GM13977 (cell line): ENCODE data around the gene ZBTB2.
"Not testable (repeated sequence)": the region's sequence is repeated elsewhere in the genome, so short reads cannot be mapped to it uniquely, and the experiment has no call there.

ENCODE experiments used
- DNase-seq: peaks from one replicate; pipeline ENCODE4 v3.0.0; 2012; ENCODE audit warnings: low spot score
- in situ Hi-C: fragments of 300-500 bp; cut with MboI; formaldehyde crosslinking; loops from one replicate; pipeline ENCODE4 v1.12.0; 2022; ENCODE audit warnings: low sequenced_read_pairs, low pct_unique_long_range_greater_than_20kb, mixed read lengths, inconsistent platforms; ENCODE audit not compliant: unreplicated experiment
- TF ChIP-seq, protein P1 (sequence below): IDR thresholded peaks from 2 replicates; pipeline ENCODE4 v1.5.1; 2012; ENCODE audit warnings: mild to moderate bottlenecking, control low read depth; ENCODE audit not compliant: insufficient read depth; ENCODE audit errors: extremely low read depth, missing control alignments

Gene ZBTB2

DNA sequence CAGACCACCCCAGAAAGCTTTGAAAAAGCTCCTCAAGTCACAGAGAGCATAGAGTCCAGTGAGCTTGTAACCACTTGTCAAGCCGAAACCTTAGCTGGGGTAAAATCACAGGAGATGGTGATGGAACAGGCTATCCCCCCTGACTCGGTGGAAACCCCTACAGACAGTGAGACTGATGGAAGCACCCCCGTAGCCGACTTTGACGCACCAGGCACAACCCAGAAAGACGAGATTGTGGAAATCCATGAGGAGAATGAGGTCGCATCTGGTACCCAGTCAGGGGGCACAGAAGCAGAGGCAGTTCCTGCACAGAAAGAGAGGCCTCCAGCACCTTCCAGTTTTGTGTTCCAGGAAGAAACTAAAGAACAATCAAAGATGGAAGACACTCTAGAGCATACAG, 39.6 kb downstream of the ZBTB2 start:
- in situ Hi-C loops, result no loop called here
- no peak for DNase-seq
- TF ChIP-seq, protein P1, sequence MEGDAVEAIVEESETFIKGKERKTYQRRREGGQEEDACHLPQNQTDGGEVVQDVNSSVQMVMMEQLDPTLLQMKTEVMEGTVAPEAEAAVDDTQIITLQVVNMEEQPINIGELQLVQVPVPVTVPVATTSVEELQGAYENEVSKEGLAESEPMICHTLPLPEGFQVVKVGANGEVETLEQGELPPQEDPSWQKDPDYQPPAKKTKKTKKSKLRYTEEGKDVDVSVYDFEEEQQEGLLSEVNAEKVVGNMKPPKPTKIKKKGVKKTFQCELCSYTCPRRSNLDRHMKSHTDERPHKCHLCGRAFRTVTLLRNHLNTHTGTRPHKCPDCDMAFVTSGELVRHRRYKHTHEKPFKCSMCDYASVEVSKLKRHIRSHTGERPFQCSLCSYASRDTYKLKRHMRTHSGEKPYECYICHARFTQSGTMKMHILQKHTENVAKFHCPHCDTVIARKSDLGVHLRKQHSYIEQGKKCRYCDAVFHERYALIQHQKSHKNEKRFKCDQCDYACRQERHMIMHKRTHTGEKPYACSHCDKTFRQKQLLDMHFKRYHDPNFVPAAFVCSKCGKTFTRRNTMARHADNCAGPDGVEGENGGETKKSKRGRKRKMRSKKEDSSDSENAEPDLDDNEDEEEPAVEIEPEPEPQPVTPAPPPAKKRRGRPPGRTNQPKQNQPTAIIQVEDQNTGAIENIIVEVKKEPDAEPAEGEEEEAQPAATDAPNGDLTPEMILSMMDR, result no peak

DNA sequence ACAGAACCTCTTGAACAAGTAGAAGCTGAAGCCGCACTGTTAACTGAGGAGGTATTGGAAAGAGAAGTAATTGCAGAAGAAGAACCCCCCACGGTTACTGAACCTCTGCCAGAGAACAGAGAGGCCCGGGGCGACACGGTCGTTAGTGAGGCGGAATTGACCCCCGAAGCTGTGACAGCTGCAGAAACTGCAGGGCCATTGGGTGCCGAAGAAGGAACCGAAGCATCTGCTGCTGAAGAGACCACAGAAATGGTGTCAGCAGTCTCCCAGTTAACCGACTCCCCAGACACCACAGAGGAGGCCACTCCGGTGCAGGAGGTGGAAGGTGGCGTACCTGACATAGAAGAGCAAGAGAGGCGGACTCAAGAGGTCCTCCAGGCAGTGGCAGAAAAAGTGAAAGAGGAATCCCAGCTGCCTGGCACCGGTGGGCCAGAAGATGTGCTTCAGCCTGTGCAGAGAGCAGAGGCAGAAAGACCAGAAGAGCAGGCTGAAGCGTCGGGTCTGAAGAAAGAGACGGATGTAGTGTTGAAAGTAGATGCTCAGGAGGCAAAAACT, 40.1 kb downstream of the ZBTB2 start:
- TF ChIP-seq, protein P1, result no peak
- DNase-seq, result no peak
- in situ Hi-C loops, result no loop called here

DNA sequence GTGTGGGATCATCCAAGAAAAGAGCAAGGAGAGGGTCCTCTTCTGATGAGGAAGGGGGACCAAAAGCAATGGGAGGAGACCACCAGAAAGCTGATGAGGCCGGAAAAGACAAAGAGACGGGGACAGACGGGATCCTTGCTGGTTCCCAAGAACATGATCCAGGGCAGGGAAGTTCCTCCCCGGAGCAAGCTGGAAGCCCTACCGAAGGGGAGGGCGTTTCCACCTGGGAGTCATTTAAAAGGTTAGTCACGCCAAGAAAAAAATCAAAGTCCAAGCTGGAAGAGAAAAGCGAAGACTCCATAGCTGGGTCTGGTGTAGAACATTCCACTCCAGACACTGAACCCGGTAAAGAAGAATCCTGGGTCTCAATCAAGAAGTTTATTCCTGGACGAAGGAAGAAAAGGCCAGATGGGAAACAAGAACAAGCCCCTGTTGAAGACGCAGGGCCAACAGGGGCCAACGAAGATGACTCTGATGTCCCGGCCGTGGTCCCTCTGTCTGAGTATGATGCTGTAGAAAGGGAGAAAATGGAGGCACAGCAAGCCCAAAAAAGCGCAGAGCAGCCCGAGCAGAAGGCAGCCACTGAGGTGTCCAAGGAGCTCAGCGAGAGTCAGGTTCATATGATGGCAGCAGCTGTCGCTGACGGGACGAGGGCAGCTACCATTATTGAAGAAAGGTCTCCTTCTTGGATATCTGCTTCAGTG, 40.8 kb downstream of the ZBTB2 start:
- in situ Hi-C loops, result no loop called here
- DNase-seq, result no peak
- TF ChIP-seq, protein P1, result no peak

DNA sequence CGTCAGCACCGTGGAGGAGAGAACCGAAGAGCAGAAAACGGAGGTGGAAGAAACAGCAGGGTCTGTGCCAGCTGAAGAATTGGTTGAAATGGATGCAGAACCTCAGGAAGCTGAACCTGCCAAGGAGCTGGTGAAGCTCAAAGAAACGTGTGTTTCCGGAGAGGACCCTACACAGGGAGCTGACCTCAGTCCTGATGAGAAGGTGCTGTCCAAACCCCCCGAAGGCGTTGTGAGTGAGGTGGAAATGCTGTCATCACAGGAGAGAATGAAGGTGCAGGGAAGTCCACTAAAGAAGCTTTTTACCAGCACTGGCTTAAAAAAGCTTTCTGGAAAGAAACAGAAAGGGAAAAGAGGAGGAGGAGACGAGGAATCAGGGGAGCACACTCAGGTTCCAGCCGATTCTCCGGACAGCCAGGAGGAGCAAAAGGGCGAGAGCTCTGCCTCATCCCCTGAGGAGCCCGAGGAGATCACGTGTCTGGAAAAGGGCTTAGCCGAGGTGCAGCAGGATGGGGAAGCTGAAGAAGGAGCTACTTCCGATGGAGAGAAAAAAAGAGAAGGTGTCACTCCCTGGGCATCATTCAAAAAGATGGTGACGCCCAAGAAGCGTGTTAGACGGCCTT, 41.6 kb downstream of the ZBTB2 start:
- no peak for DNase-seq
- in situ Hi-C loops, result no loop called here
- TF ChIP-seq, protein P1, result no peak

DNA sequence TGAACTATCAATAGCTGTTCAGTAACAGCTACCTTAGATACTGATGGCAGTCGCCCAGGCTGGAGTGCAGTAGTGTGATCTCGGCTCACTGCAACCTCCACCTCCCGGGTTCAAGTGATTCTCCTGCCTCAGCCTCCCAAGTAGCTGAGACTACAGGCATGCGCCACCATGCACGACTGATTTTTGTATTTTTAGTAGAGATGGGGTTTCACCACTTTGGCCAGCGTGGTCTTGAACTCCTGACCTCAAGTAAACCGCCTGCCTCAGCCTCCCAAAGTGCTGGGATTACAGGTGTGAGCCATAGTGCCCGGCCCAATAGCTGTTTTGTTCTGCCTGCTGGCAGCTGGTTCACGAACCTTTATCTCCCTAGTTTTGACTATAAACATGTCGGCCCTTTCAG, 48.6 kb downstream of the ZBTB2 start:
- in situ Hi-C loops, DNase-seq: not testable (repeated sequence)

DNA sequence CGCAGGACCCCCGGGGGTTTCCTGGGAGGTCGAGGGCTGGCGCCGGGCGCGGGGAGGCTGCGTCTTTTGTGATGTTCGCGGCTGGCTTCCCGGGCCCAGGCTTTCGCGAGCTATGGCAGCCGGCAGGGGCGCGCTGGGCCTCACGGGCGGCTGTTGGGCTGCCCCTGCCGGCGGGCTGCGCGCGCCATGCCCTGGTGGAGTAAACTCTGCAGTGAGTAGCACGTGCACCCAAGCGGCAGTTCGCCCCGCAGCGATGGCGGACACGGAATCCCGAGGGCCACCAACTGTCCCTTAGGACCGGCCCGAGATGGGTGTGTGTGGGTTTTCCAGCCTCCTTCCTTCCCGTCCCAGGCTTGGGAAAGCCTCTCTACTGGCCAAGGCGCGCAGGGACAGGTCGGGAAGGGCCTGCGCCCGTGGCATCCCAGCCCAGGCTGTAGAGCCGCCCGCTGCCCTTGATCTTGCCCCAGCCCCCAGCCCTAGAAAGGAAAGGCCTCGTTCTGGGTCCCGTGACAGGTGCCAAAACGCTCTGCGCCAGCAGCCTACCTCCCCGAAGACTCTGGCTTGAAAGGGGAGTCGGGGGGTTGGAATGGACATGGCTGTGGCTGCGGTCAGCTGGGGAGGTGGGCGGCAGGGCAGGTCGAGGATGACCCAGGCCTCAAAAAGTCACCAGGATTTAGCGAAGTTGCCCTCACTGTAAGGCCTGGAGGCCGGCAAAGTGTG, 49.7 kb downstream of the ZBTB2 start:
- TF ChIP-seq, protein P1, result no peak
- no peak for DNase-seq
- in situ Hi-C loops, result no loop called here
